ENCODE results near the gene ST8SIA6.

The ST8SIA6 gene

DNA sequence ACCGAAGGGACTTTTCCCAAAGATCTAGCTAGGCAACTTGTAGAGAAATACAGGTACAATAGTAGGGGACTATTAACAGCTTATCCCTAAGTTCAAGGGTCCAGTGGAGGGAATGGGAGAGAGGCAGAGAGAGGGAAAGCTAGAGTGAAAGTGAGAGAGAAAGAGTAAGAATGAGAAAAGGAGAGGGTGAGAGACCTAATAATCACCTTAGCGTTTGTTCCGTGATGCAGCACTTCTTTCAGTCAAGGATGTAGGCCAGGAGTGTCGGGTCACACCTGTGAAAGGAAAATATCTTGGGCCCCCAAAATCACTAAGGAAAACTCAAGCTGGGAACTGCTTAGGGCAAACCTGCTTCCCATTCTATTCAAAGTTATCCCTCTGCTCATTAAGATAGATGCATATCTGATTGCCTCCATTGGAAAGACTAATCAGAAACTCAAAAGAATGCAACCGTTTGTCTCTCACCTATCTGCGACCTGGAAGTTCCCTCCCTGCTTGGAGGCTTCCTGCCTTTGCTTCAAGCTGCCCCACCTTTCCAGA, 75.2 kb downstream of the ST8SIA6 start:
- no peak for TF ChIP-seq TCF4 (CRISPR knock-in tag; IDR thresholded peaks at IDR 0.05; ENCODE audit: borderline replicate concordance)
- no peak for TF ChIP-seq ARNTL (CRISPR knock-in tag; IDR thresholded peaks at IDR 0.05; ENCODE audit: borderline replicate concordance, low read depth)
- no peak for TF ChIP-seq BACH2 (CRISPR knock-in tag; IDR thresholded peaks at IDR 0.05; ENCODE audit: borderline replicate concordance)
- TF ChIP-seq ZNF8 (CRISPR knock-in tag; IDR thresholded peaks at IDR 0.05) = no peak
- no peak for TF ChIP-seq ISL1 (CRISPR knock-in tag; IDR thresholded peaks at IDR 0.05)
- TF ChIP-seq POU6F1 (CRISPR knock-in tag; IDR thresholded peaks at IDR 0.05; ENCODE audit: borderline replicate concordance, low read depth) = no peak
- TF ChIP-seq ZFP30 (CRISPR knock-in tag; IDR thresholded peaks at IDR 0.05) = no peak
- no peak for TF ChIP-seq GLIS3 (CRISPR knock-in tag; IDR thresholded peaks at IDR 0.05)
- no peak for TF ChIP-seq TOX (CRISPR knock-in tag; IDR thresholded peaks at IDR 0.05; ENCODE audit: borderline replicate concordance)
- no peak for TF ChIP-seq ZNF70 (CRISPR knock-in tag; IDR thresholded peaks at IDR 0.05)
- TF ChIP-seq CSDC2 (CRISPR knock-in tag; IDR thresholded peaks at IDR 0.05) = no peak
- no peak for TF ChIP-seq ZNF565 (CRISPR knock-in tag; conservative IDR thresholded peaks at IDR 0.05; ENCODE audit: low read depth)
- TF ChIP-seq CREB5 (CRISPR knock-in tag; IDR thresholded peaks at IDR 0.05; ENCODE audit: low read depth) = no peak
- no peak for TF ChIP-seq CSRNP3 (CRISPR knock-in tag; IDR thresholded peaks at IDR 0.05)
- TF ChIP-seq OSR1 (CRISPR knock-in tag; IDR thresholded peaks at IDR 0.05) = no peak
- no peak for TF ChIP-seq PPARA (CRISPR knock-in tag; IDR thresholded peaks at IDR 0.05; ENCODE audit: borderline replicate concordance)
- no peak for TF ChIP-seq SNAI2 (CRISPR knock-in tag; IDR thresholded peaks at IDR 0.05)
- no peak for TF ChIP-seq RARB (CRISPR knock-in tag; IDR thresholded peaks at IDR 0.05)
- TF ChIP-seq ZC3H10 (CRISPR knock-in tag; IDR thresholded peaks at IDR 0.05) = no peak

DNA sequence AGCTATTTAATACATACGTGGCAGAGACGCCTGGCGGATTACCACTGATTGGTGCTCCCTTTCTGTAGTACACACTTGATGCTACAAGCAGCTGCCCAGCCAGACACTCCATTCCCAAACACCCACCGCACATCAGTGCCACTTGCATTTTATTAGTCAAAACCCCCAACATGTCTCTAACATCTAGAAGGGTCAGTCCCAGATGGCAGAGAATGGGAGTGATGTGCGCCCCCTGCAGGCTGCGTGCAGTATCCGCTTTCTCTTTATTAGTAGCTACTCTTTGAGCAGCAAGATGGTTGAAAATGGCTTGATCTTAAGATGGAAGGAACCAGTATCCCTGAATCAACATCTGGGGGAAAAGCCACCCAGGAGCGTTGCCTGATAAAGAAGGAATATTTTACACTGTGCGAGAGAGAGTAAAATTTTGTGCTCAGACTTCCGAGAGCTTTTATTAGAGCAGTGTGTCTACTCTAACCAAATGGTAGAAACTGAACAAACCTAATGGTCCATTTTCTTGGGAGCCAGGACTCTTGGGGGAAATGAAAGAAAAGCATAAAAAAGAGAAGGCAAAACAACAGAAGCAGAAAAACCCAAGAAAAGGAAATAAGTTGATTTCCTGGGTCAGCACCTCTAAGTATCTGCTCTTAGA, 78.3 kb downstream of the ST8SIA6 start:
- ATAC-seq = no peak
- TF ChIP-seq ZFP3 (CRISPR knock-in tag; IDR thresholded peaks at IDR 0.05) (no peak), TCF4 (CRISPR knock-in tag; IDR thresholded peaks at IDR 0.05; ENCODE audit: borderline replicate concordance) (no peak), ZFP30 (CRISPR knock-in tag; IDR thresholded peaks at IDR 0.05) (no peak), RARB (CRISPR knock-in tag; IDR thresholded peaks at IDR 0.05) (no peak), ZNF8 (CRISPR knock-in tag; IDR thresholded peaks at IDR 0.05) (no peak)

More for the DNA sequence above, 75.2 kb downstream of the ST8SIA6 start:
- no peak for ATAC-seq

GRCh38 chr10:17368708-17369272, 85.6 kb downstream of the ST8SIA6 start:
- no peak for TF ChIP-seq POU6F1 (CRISPR knock-in tag; IDR thresholded peaks at IDR 0.05; ENCODE audit: borderline replicate concordance, low read depth)
- ATAC-seq = no peak

GRCh38 chr10:17366705-17367104, 87.7 kb downstream of the ST8SIA6 start:
- no peak for ATAC-seq
- no peak for TF ChIP-seq SNAI2 (CRISPR knock-in tag; IDR thresholded peaks at IDR 0.05)
- no peak for TF ChIP-seq ZNF565 (CRISPR knock-in tag; conservative IDR thresholded peaks at IDR 0.05; ENCODE audit: low read depth)
- TF ChIP-seq POU6F1 (CRISPR knock-in tag; IDR thresholded peaks at IDR 0.05; ENCODE audit: borderline replicate concordance, low read depth) = no peak
- TF ChIP-seq CREB5 (CRISPR knock-in tag; IDR thresholded peaks at IDR 0.05; ENCODE audit: low read depth) = no peak
